GM12874 (cell line): ENCODE measurements around the gene GATAD2A.
A peak's percentile ranks its signal among the peaks of the same experiment; 100 is the strongest.

Experiments
- CTCF ChIP-seq: IDR thresholded peaks from 2 replicates; pipeline ENCODE4 v1.5.1; 2011; ENCODE audit warnings: low read depth, mild to moderate bottlenecking, control low read depth, low read length, moderate library complexity; ENCODE audit not compliant: insufficient read depth

Gene GATAD2A

DNA sequence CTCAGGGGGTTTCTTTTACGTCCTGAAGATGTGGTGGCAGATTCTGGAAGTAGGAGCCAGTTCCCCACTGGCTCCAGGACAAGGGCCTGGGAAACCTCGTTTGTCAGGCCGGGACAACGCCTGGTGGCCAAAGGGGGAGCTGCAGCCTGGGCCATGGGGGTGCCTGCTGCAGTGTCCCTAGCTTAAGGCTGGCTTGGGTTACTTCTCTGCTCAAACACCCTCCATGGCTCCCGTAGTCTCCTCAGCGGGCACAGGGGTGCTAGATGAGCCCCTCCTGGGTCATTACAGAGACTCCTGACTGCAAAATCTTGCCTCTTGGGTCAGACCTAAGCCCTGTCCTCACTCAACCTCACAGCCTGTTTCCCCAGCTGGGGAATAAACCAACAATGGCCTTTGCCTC, 147.3 kb downstream of the GATAD2A start:
- peak; percentile 86 for TF ChIP-seq CTCF

DNA sequence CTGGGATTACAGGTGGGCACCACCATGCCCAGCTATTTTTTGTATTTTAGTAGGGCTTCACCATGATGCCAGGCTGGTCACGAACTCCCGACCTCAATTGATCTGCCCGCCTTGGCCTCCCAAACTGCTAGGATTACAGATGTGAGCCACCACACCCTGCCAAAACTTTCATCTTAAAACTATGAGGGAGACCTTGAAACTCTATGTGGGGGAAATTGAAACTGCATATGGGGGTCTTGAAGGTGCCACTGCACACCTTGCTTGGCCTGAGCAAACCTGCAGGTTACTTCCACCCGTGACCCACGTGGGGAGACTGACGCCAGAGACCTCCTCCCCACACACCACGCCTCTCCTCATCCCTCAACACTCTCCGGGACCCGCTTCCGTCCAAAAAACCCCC, 148.2 kb downstream of the GATAD2A start:
- TF ChIP-seq CTCF: no peak

GRCh38 chr19:19554074-19555023, 148.9 kb downstream of the GATAD2A start:
- TF ChIP-seq CTCF: peak; percentile 91

DNA sequence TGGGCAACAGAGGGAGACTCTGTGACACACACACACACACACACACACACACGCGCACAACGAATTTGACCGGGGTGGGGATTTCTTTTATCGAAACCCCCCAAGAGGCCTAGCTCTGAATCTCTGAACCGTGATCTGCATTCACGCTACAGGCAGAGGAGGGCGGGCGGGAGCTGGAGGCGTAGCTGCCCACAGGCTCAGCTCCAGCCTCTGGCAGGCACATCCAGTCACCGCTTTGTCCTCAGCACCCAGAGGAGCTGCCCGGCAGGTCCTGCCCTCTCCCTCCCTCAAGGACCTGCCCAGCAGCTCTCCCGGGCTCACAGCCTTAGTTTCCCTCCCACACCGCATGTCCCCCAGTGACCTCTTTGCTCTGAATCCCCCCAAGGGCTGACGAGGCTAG, 152.6 kb downstream of the GATAD2A start:
- no peak for TF ChIP-seq CTCF
